ENCODE measurements around the gene GRP. TPM values are rescaled to one million over a fixed set of nuclear protein-coding genes. Genes with fewer than 3 reads are reported as not detected.

GRP gene
- total RNA-seq, 4 donors from 2014 or later = not detected

GRCh38 chr18:59279193-59279592 is 59.2 kb downstream of the GRP start:
- no peak overlapping the region for H3K4me3 ChIP-seq
- peaks cover 0 to 15% of the 10 kb centered on the region in 2 donors for H3K27me3 ChIP-seq
- H3K9me3 ChIP-seq = no peaks in the 10 kb centered on the region

GRCh38 chr18:59279722-59280121 is 59.8 kb downstream of the GRP start:
- peaks cover 0 to 9% of the 10 kb centered on the region in 2 donors for H3K27me3 ChIP-seq
- no peak overlapping the region for H3K27ac ChIP-seq
- H3K4me1 ChIP-seq = no peaks in the 10 kb centered on the region
- no peak for DNase-seq
- no peaks in the 10 kb centered on the region for H3K36me3 ChIP-seq
- TF ChIP-seq CTCF (IDR thresholded peaks at IDR 0.05) (no peak), POLR2A (IDR thresholded peaks at IDR 0.05) (no peak)
- no peak overlapping the region for H3K4me3 ChIP-seq
- no peaks in the 10 kb centered on the region for H3K9me3 ChIP-seq

More at GRCh38 chr18:59279193-59279592, 59.2 kb downstream of the GRP start:
- TF ChIP-seq POLR2A (IDR thresholded peaks at IDR 0.05) (no peak), CTCF (IDR thresholded peaks at IDR 0.05) (no peak)
- Histone ChIP-seq H3K4me1 (no peaks in the 10 kb centered on the region), H3K36me3 (no peaks in the 10 kb centered on the region), H3K27ac (no peak overlapping the region)
- no peak for DNase-seq

Other genes starting within 250 kb of the GRP start
- gene SEC11C, start 80.3 kb upstream of the GRP start, total RNA-seq = 10 to 100 TPM; 15.7 to 52.9 (median 29.4) TPM
- gene RAX, start 53.3 kb downstream of the GRP start, total RNA-seq = not detected
- not detected for gene CPLX4, start 98.5 kb downstream of the GRP start, total RNA-seq
- 10 to 100 TPM; 59.7 to 78.5 (median 63.2) TPM for gene LMAN1, start 139.1 kb downstream of the GRP start, total RNA-seq